ENCODE measurements around the gene MALL. TPM values are rescaled to one million over a fixed set of nuclear protein-coding genes. Genes with fewer than 3 reads are reported as not detected.
"Not testable (repeated sequence)": the region's sequence is repeated elsewhere in the genome, so short reads cannot be mapped to it uniquely, and the experiment has no call there.

The MALL gene
- total RNA-seq, 1 donor from 2014 or later, result 0.79 TPM

GRCh38 chr2:110099038-110099425 is 16.6 kb downstream of the MALL start:
- Mint-ChIP-seq H3K27ac (ENCODE audit: unreplicated experiment) (no peak overlapping the region), H3K36me3 (ENCODE audit: low read depth) (no peaks in the 10 kb centered on the region), H3K9me3 (no peaks in the 10 kb centered on the region), H3K27me3 (ENCODE audit: low read depth) (no peaks in the 10 kb centered on the region), H3K4me3 (no peak overlapping the region), H3K4me1 (no peaks in the 10 kb centered on the region)
- DNase-seq (ENCODE audit: low read depth, low spot score), result no peak
- TF ChIP-seq, protein P1, sequence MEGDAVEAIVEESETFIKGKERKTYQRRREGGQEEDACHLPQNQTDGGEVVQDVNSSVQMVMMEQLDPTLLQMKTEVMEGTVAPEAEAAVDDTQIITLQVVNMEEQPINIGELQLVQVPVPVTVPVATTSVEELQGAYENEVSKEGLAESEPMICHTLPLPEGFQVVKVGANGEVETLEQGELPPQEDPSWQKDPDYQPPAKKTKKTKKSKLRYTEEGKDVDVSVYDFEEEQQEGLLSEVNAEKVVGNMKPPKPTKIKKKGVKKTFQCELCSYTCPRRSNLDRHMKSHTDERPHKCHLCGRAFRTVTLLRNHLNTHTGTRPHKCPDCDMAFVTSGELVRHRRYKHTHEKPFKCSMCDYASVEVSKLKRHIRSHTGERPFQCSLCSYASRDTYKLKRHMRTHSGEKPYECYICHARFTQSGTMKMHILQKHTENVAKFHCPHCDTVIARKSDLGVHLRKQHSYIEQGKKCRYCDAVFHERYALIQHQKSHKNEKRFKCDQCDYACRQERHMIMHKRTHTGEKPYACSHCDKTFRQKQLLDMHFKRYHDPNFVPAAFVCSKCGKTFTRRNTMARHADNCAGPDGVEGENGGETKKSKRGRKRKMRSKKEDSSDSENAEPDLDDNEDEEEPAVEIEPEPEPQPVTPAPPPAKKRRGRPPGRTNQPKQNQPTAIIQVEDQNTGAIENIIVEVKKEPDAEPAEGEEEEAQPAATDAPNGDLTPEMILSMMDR (conservative IDR thresholded peaks at IDR 0.05), result no peak

GRCh38 chr2:110097506-110098220 is 18.0 kb downstream of the MALL start:
- no peaks in the 10 kb centered on the region for H3K9me3 Mint-ChIP-seq
- H3K4me1 Mint-ChIP-seq, result no peaks in the 10 kb centered on the region
- TF ChIP-seq, protein P1 (conservative IDR thresholded peaks at IDR 0.05), result no peak
- no peaks in the 10 kb centered on the region for H3K36me3 Mint-ChIP-seq (ENCODE audit: low read depth)
- H3K27ac Mint-ChIP-seq (ENCODE audit: unreplicated experiment), result no peak overlapping the region
- no peak for DNase-seq (ENCODE audit: low read depth, low spot score)
- no peak overlapping the region for H3K4me3 Mint-ChIP-seq
- H3K27me3 Mint-ChIP-seq (ENCODE audit: low read depth), result no peaks in the 10 kb centered on the region

DNA sequence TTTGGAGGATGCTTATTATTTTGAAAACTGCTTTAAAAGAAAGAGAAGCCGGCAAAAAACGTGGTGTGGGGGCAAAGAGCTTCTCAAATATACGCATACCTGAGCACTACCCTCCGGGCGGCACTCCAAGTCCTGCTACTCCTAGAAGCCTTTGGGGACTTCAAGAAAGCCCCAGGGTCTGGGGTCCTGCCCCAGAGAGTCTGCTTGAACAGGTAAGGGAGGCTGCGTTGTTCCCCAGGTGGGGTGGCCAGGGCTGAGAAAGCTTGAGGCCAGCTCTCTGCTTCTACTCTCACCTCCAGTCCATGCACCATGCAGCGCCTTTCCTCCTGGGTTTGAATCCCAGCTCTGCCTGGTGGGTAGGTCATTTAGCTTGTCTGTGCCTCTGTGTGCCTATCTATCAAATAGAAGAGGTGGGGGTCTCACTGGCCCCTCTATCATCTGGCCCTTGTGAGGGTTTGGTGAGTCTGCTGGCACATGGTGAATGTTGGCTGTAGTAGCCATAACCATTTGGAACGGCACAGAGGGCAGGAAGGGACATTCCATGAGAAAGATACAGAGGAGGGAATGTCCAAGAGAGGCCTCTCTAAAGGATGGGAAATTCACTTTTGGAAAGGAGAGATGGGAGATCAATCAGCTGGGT is 19.5 kb downstream of the MALL start:
- Mint-ChIP-seq H3K4me3 (no peak overlapping the region), H3K9me3 (no peaks in the 10 kb centered on the region), H3K27ac (ENCODE audit: unreplicated experiment) (no peak overlapping the region), H3K4me1 (no peaks in the 10 kb centered on the region), H3K36me3 (ENCODE audit: low read depth) (no peaks in the 10 kb centered on the region), H3K27me3 (ENCODE audit: low read depth) (no peaks in the 10 kb centered on the region)
- no peak for DNase-seq (ENCODE audit: low read depth, low spot score)
- TF ChIP-seq, protein P1 (conservative IDR thresholded peaks at IDR 0.05), result no peak

GRCh38 chr2:110094884-110095534 is 20.6 kb downstream of the MALL start:
- not testable (repeated sequence) for H3K27me3 Mint-ChIP-seq (ENCODE audit: low read depth); H3K36me3 Mint-ChIP-seq (ENCODE audit: low read depth); H3K9me3 Mint-ChIP-seq; DNase-seq (ENCODE audit: low read depth, low spot score); H3K4me3 Mint-ChIP-seq; H3K27ac Mint-ChIP-seq (ENCODE audit: unreplicated experiment); H3K4me1 Mint-ChIP-seq

- not testable (repeated sequence) for H3K27ac Mint-ChIP-seq (ENCODE audit: unreplicated experiment); H3K4me1 Mint-ChIP-seq; H3K27me3 Mint-ChIP-seq (ENCODE audit: low read depth); H3K9me3 Mint-ChIP-seq; H3K36me3 Mint-ChIP-seq (ENCODE audit: low read depth); H3K4me3 Mint-ChIP-seq; DNase-seq (ENCODE audit: low read depth, low spot score)
Observed at GRCh38 chr2:110093924-110094323, 21.7 kb downstream of the MALL start.

- not testable (repeated sequence) for H3K4me3 Mint-ChIP-seq; H3K27ac Mint-ChIP-seq (ENCODE audit: unreplicated experiment)
Observed at GRCh38 chr2:110090164-110090563, 25.5 kb downstream of the MALL start.

GRCh38 chr2:110083757-110084156 is 31.9 kb downstream of the MALL start:
- not testable (repeated sequence) for H3K27me3 Mint-ChIP-seq (ENCODE audit: low read depth); H3K9me3 Mint-ChIP-seq; H3K36me3 Mint-ChIP-seq (ENCODE audit: low read depth); DNase-seq (ENCODE audit: low read depth, low spot score); H3K4me1 Mint-ChIP-seq; H3K27ac Mint-ChIP-seq (ENCODE audit: unreplicated experiment); H3K4me3 Mint-ChIP-seq

More at GRCh38 chr2:110090164-110090563, 25.5 kb downstream of the MALL start:
- H3K9me3 Mint-ChIP-seq; H3K4me1 Mint-ChIP-seq; DNase-seq (ENCODE audit: low read depth, low spot score); H3K36me3 Mint-ChIP-seq (ENCODE audit: low read depth); H3K27me3 Mint-ChIP-seq (ENCODE audit: low read depth): not testable (repeated sequence)

DNA sequence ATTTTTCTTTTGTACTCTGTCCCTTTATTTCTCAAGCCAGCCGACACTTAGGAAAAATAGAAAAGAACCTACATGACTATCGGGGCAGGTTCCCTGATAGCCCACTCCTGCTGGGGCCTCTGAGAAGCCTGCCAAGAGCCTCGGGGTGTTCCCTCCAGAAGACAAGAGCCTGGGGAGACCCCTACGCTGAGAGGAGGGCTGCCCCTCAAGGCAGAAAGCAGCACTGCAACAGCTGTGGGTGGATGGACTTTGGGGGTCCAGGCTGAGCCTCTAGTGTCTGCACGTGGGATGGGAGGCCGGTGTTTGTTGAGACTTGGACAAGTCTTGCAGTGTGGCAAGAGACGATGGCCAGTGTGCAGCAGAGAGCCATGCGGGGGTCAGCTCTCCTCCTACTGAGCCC is 32.5 kb downstream of the MALL start:
- H3K27me3 Mint-ChIP-seq (ENCODE audit: low read depth); H3K36me3 Mint-ChIP-seq (ENCODE audit: low read depth); DNase-seq (ENCODE audit: low read depth, low spot score); H3K27ac Mint-ChIP-seq (ENCODE audit: unreplicated experiment); H3K4me3 Mint-ChIP-seq; H3K9me3 Mint-ChIP-seq; H3K4me1 Mint-ChIP-seq: not testable (repeated sequence)

DNA sequence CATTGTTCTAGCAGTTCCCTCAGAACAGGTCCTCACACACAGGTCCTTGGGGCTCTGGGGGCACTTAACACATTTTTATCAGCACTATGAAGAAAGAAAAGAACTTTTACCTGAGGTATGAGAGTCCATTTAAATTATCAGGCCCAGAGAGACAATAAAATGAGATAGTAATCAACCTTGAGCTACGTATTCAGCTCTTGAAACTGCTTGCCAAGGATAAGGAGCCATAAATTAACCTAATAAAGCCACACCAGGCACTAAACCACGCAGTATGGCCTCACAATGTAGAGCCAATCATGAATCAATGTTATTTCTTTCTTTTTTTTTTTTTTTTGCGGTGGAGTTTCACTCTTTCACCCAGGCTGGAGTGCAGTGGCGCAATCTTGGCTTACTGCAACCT is 37.5 kb downstream of the MALL start:
- not testable (repeated sequence) for H3K4me3 Mint-ChIP-seq; H3K27me3 Mint-ChIP-seq (ENCODE audit: low read depth)

DNA sequence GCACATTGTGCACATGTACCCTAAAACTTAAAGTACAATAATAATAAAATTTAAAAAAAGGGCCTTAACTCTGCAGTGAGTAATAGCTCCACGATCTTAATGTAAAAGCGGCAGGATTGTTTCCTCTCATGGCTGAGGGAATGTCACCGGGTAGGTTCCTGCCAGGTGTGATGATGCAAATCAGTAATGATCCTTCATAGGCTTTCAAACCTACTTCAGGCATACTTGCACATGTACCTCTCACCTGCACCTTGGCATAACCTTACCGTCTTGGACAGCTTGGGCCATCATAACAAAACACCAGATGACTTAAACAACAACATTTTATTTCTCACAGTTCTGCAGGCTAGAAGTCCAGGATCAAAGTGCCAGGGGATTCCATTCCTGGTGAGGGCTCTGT is 39.7 kb downstream of the MALL start:
- not testable (repeated sequence) for H3K4me1 Mint-ChIP-seq; H3K9me3 Mint-ChIP-seq; H3K4me3 Mint-ChIP-seq; DNase-seq (ENCODE audit: low read depth, low spot score); H3K36me3 Mint-ChIP-seq (ENCODE audit: low read depth); H3K27me3 Mint-ChIP-seq (ENCODE audit: low read depth); H3K27ac Mint-ChIP-seq (ENCODE audit: unreplicated experiment)

More for the DNA sequence above, 37.5 kb downstream of the MALL start:
- not testable (repeated sequence) for DNase-seq (ENCODE audit: low read depth, low spot score); H3K4me1 Mint-ChIP-seq; H3K27ac Mint-ChIP-seq (ENCODE audit: unreplicated experiment); H3K9me3 Mint-ChIP-seq; H3K36me3 Mint-ChIP-seq (ENCODE audit: low read depth)

All from neural crest cell (in vitro differentiated cells).